Stomach (tissue), 9 donors: ENCODE data around the gene WDR89. TPM values are rescaled to one million over a fixed set of nuclear protein-coding genes. Genes with fewer than 3 reads are reported as not detected.
A peak's percentile ranks its signal among the peaks of the same experiment; 100 is the strongest.

Experiments
- DNase-seq, 2 donors: peaks; one replicate each; pipeline versions ENCODE4 v3.0.0 to v3.0.0-alpha.2; 2013 to 2019
- H3K27ac ChIP-seq, 5 donors: fragments of 200-600 bp in 4 of 5; sonication (generic) in 4 of 5; one replicate each; pipeline ENCODE4 v1.5.1; 2013 to 2019; ENCODE audit warnings: mild to moderate bottlenecking in 1 of 5, moderate library complexity in 1 of 5
- H3K27me3 ChIP-seq, 3 donors: fragments of 200-600 bp; sonication (generic); one replicate each; pipeline ENCODE4 v1.5.1; 2017 to 2019; ENCODE audit warnings: mixed run types in 1 of 3
- H3K36me3 ChIP-seq, 4 donors: fragments of 200-600 bp; sonication (generic); 1 replicate in 3 of 4; 2 replicates in 1 of 4; pipeline ENCODE4 v1.5.1; 2016 to 2019
- H3K4me1 ChIP-seq, 4 donors: fragments of 200-600 bp; sonication (generic); one replicate each; pipeline ENCODE4 v1.5.1; 2016 to 2019
- H3K4me3 ChIP-seq, 4 donors: fragments of 200-600 bp; sonication (generic) in 3 of 4; one replicate each; pipeline ENCODE4 v1.5.1; 2016 to 2019; ENCODE audit warnings: mild to moderate bottlenecking in 1 of 4
- H3K9me3 ChIP-seq, 4 donors: fragments of 200-600 bp; sonication (generic); one replicate each; pipeline ENCODE4 v1.5.1; 2016 to 2019
- CTCF ChIP-seq, 7 experiments: fragments of 450-650 bp in 4 of 7; fragments of 200-600 bp in 3 of 7; sonication (generic) in 3 of 7; IDR thresholded peaks; one replicate each; pipeline ENCODE4 v1.5.1; 2016 to 2019; ENCODE audit warnings: antibody characterized with exemption in 7 of 7, control low read depth in 2 of 7, mild to moderate bottlenecking in 1 of 7
- EP300 ChIP-seq: sonication (generic); formaldehyde crosslinking; IDR thresholded peaks from one replicate; pipeline ENCODE4 v1.6.1; 2017; ENCODE audit warnings: antibody characterized with exemption
- POLR2A ChIP-seq, 4 donors: fragments of 450-650 bp; IDR thresholded peaks; one replicate each; pipeline ENCODE4 v1.6.1; 2016; ENCODE audit warnings: antibody characterized with exemption in 4 of 4, control low read depth in 2 of 4, mild to moderate bottlenecking in 1 of 4, moderate library complexity in 1 of 4
- POLR2AphosphoS5 ChIP-seq, 3 donors: sonication (generic); formaldehyde crosslinking; IDR thresholded peaks; one replicate each; pipeline ENCODE4 v1.6.1; 2016; ENCODE audit warnings: antibody characterized with exemption in 3 of 3
- WGBS, 5 donors: extraction: QIAGEN DNeasy Blood & Tissue Kit in 3 of 5; methylation state at CpG; one replicate each; pipeline versions ENCODE4 v1.1.5 to v1.1.7; 2013 to 2018; 5-methylcytosine and 5-hydroxymethylcytosine counted together
- intact Hi-C: fragments of 100-400 bp; cut with DNase I; formaldehyde crosslinking; loops from one replicate; pipeline ENCODE4 v1.15.1; 2023; ENCODE audit warnings: low total_unique reads
- polyA plus RNA-seq, 3 donors: library from polyadenylated mRNA; stranded (reverse); fragments of 200-250 nt; gene quantifications; one replicate each; pipeline ENCODE4 v1.2.3, GENCODE V29; 2013
- total RNA-seq, 5 donors: library from RNA; depleted of rRNA; stranded (reverse); fragments of >200 nt; gene quantifications; one replicate each; pipeline versions ENCODE4 v1.1.0 to v1.2.3, GENCODE V29; 2014 to 2016
- donor health status: healthy with polysubstance abuse.
- donor health status: Bipolar disorder and iron deficiency.
- donor health status: healthy.

The WDR89 gene
- total and polyA plus RNA-seq, 8 donors: 0.29 to 15.4 (median 4.1) TPM

GRCh38 chr14:63564318-63564717, 77.4 kb downstream of the WDR89 start:
- DNase-seq: peak in 1 of 2 donors; percentile 29
- TF ChIP-seq POLR2A (IDR thresholded peaks at IDR 0.05) (no peak), CTCF (IDR thresholded peaks at IDR 0.05) (no peak)
- intact Hi-C loops: no loop called here
- Histone ChIP-seq H3K36me3 (no peaks in the 10 kb centered on the region), H3K27me3 (no peaks in the 10 kb centered on the region), H3K27ac (no peak overlapping the region), H3K4me1 (peaks cover 0 to 9% (median 2%) of the 10 kb centered on the region in 4 donors), H3K4me3 (no peak overlapping the region), H3K9me3 (no peaks in the 10 kb centered on the region)
- 13 to 43% (median 21%) methylated on average over 1 of the region's 1 CpG for WGBS, 5 donors

GRCh38 chr14:63563370-63564026, 78.2 kb downstream of the WDR89 start:
- Histone ChIP-seq H3K9me3 (no peaks in the 10 kb centered on the region), H3K4me1 (peaks cover 0 to 9% (median 2%) of the 10 kb centered on the region in 4 donors), H3K27me3 (no peaks in the 10 kb centered on the region), H3K27ac (no peak overlapping the region), H3K4me3 (no peak overlapping the region), H3K36me3 (no peaks in the 10 kb centered on the region)
- TF ChIP-seq POLR2AphosphoS5 (IDR thresholded peaks at IDR 0.05): no peak
- TF ChIP-seq EP300: no peak
- no peak for TF ChIP-seq CTCF (IDR thresholded peaks at IDR 0.05)
- TF ChIP-seq POLR2A (IDR thresholded peaks at IDR 0.05): no peak
- intact Hi-C loops: no loop called here
- 72 to 85% (median 82%) methylated on average over 7 of the region's 7 CpGs for WGBS, 5 donors
- no peak for DNase-seq

GRCh38 chr14:63562405-63562804, 79.3 kb downstream of the WDR89 start:
- H3K36me3 ChIP-seq: no peaks in the 10 kb centered on the region
- H3K27ac ChIP-seq: no peak overlapping the region
- H3K4me1 ChIP-seq: peaks cover 0 to 9% (median 2%) of the 10 kb centered on the region in 4 donors
- WGBS, 5 donors: 72 to 84% (median 77%) methylated on average over 3 of the region's 3 CpGs
- H3K27me3 ChIP-seq: no peaks in the 10 kb centered on the region
- intact Hi-C loops: no loop called here
- TF ChIP-seq POLR2A (IDR thresholded peaks at IDR 0.05) (no peak), EP300 (no peak), CTCF (IDR thresholded peaks at IDR 0.05) (no peak), POLR2AphosphoS5 (IDR thresholded peaks at IDR 0.05) (no peak)
- no peak for DNase-seq
- no peak overlapping the region for H3K4me3 ChIP-seq
- H3K9me3 ChIP-seq: no peaks in the 10 kb centered on the region

GRCh38 chr14:63555572-63555971, 86.1 kb downstream of the WDR89 start:
- TF ChIP-seq POLR2AphosphoS5 (IDR thresholded peaks at IDR 0.05): no peak
- no peak for TF ChIP-seq EP300
- no peak for TF ChIP-seq POLR2A (IDR thresholded peaks at IDR 0.05)
- TF ChIP-seq CTCF (IDR thresholded peaks at IDR 0.05): no peak
- Histone ChIP-seq H3K4me3 (no peak overlapping the region), H3K27ac (no peak overlapping the region), H3K4me1 (no peaks in the 10 kb centered on the region), H3K27me3 (no peaks in the 10 kb centered on the region), H3K36me3 (no peaks in the 10 kb centered on the region), H3K9me3 (no peaks in the 10 kb centered on the region)
- intact Hi-C loops: no loop called here
- no peak for DNase-seq
- WGBS, 5 donors: 82 to 88% (median 84%) methylated on average over 7 of the region's 7 CpGs
